Endothelial cell (in vitro differentiated cells): Measurements from ENCODE around the gene CEBPZOS. TPM values are rescaled to one million over a fixed set of nuclear protein-coding genes. Genes with fewer than 3 reads are reported as not detected.

Experiments used
- DNase-seq: peaks from one replicate; pipeline ENCODE4 v3.0.0; 2021; ENCODE audit warnings: low spot score
- H3K27ac Mint-ChIP-seq: one replicate; pipeline ENCODE4 v1.8.0; 2021; ENCODE audit warnings: mixed read lengths, inconsistent platforms; ENCODE audit not compliant: unreplicated experiment
- H3K27me3 Mint-ChIP-seq: one replicate; pipeline ENCODE4 v1.8.0; 2021; ENCODE audit warnings: mild to moderate bottlenecking, moderate library complexity, mixed read lengths, inconsistent platforms; ENCODE audit not compliant: unreplicated experiment
- H3K36me3 Mint-ChIP-seq: one replicate; pipeline ENCODE4 v1.8.0; 2021; ENCODE audit warnings: mild to moderate bottlenecking, low read depth, mixed read lengths, inconsistent platforms; ENCODE audit not compliant: unreplicated experiment
- H3K4me1 Mint-ChIP-seq: one replicate; pipeline ENCODE4 v1.8.0; 2021; ENCODE audit warnings: mild to moderate bottlenecking, mixed read lengths, inconsistent platforms; ENCODE audit not compliant: unreplicated experiment
- H3K4me3 Mint-ChIP-seq: one replicate; pipeline ENCODE4 v1.8.0; 2021; ENCODE audit warnings: mild to moderate bottlenecking, mixed read lengths, inconsistent platforms; ENCODE audit not compliant: unreplicated experiment
- H3K9me3 Mint-ChIP-seq: one replicate; pipeline ENCODE4 v1.8.0; 2021; ENCODE audit warnings: mixed read lengths, inconsistent platforms; ENCODE audit not compliant: unreplicated experiment
- total RNA-seq: library from RNA; stranded (reverse); fragmentation: NEBNext Ultra II Directional; extraction: Animal tissue kit (Norgen Biotek cat#: 25700); gene quantifications from one replicate; pipeline ENCODE4 v1.2.1, GENCODE V29; 2021; ENCODE audit not compliant: unreplicated experiment
- TF ChIP-seq, protein P1 (sequence below): fragments of 200-600 bp; sonication (generic); IDR thresholded peaks from one replicate; pipeline ENCODE4 v1.5.0; 2021; ENCODE audit warnings: antibody characterized with exemption; ENCODE audit not compliant: unreplicated experiment

Gene CEBPZOS
- total RNA-seq, 1 donor from 2014 or later: 18.5 TPM

DNA sequence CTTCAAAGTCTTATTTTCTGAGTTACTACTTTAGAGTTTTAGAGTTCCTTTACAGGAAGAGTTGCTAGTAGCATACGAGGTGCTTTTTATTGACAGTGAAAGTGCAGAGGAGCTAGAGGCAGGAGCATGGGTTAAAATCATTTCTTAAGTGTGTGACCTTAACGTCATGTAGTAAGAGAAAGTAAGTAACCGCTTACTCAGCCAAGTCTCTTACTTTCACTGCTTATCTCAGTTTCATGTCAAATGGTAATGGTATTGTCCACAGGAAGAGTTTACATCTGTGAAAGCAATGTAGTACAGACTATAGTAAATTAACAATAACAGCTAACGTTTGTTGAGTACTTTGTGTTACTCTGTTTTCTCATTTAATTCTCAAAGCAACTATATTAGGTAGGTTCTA, 47.7 kb downstream of the CEBPZOS start:
- Mint-ChIP-seq H3K27me3 (peaks cover 2% of the 10 kb centered on the region), H3K36me3 (peaks cover 26% of the 10 kb centered on the region), H3K27ac (no peak overlapping the region), H3K4me3 (no peak overlapping the region), H3K9me3 (no peaks in the 10 kb centered on the region), H3K4me1 (no peaks in the 10 kb centered on the region)
- TF ChIP-seq, protein P1, sequence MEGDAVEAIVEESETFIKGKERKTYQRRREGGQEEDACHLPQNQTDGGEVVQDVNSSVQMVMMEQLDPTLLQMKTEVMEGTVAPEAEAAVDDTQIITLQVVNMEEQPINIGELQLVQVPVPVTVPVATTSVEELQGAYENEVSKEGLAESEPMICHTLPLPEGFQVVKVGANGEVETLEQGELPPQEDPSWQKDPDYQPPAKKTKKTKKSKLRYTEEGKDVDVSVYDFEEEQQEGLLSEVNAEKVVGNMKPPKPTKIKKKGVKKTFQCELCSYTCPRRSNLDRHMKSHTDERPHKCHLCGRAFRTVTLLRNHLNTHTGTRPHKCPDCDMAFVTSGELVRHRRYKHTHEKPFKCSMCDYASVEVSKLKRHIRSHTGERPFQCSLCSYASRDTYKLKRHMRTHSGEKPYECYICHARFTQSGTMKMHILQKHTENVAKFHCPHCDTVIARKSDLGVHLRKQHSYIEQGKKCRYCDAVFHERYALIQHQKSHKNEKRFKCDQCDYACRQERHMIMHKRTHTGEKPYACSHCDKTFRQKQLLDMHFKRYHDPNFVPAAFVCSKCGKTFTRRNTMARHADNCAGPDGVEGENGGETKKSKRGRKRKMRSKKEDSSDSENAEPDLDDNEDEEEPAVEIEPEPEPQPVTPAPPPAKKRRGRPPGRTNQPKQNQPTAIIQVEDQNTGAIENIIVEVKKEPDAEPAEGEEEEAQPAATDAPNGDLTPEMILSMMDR: no peak
- no peak for DNase-seq

GRCh38 chr2:37244755-37245154, 48.5 kb downstream of the CEBPZOS start:
- H3K4me3 Mint-ChIP-seq: no peak overlapping the region
- H3K4me1 Mint-ChIP-seq: no peaks in the 10 kb centered on the region
- peaks cover 2% of the 10 kb centered on the region for H3K27me3 Mint-ChIP-seq
- H3K36me3 Mint-ChIP-seq: peaks cover 26% of the 10 kb centered on the region
- H3K27ac Mint-ChIP-seq: no peak overlapping the region
- no peaks in the 10 kb centered on the region for H3K9me3 Mint-ChIP-seq
- DNase-seq: no peak
- TF ChIP-seq, protein P1: no peak

GRCh38 chr2:37246205-37246604, 49.9 kb downstream of the CEBPZOS start:
- DNase-seq: no peak
- TF ChIP-seq, protein P1: no peak
- Mint-ChIP-seq H3K27ac (no peak overlapping the region), H3K4me1 (no peaks in the 10 kb centered on the region), H3K27me3 (no peaks in the 10 kb centered on the region), H3K4me3 (no peak overlapping the region), H3K36me3 (peaks cover 26% of the 10 kb centered on the region), H3K9me3 (no peaks in the 10 kb centered on the region)

DNA sequence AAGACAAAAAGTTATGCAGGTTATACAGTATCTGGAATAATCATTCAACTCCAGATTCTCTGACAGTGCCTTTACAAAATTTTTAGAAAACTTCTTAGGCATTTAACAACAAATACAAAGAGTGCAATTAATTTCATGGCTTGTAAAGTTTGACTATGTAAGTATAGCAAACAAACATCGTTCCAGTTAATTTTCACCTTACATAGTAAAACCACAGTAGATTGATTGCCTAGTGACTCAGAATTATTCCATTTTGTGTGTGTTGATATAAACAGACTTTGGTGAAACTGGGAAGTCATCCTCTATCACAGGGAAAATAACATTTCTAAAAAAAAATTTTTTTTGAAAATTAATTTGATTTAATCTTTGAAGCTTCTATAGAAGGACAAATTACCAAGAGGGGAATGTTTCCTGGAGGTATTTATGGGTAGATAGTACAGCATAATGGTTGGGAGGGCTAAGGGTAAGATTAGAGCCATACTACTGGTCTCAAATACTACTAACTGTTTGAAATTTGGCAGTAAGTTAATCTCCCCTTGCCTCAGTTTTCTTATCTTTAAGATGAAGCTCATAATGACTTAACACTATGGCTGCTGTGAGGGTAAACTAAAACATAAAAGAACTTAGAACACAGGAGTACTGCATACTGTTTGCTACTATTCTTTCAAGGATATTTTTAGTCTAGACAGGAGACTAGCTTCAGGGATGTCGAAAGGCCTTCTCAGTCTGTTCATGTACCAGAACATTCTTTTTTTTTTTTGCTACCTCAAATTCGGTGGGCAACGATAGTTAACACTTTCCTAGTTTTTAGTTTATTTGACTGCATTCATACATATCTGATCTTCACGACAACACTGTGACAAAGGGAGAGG, 54.8 kb downstream of the CEBPZOS start:
- Mint-ChIP-seq H3K27ac (no peak overlapping the region), H3K4me3 (no peak overlapping the region), H3K4me1 (no peaks in the 10 kb centered on the region), H3K27me3 (no peaks in the 10 kb centered on the region), H3K36me3 (peaks cover 26% of the 10 kb centered on the region), H3K9me3 (no peaks in the 10 kb centered on the region)
- TF ChIP-seq, protein P1: no peak
- DNase-seq: no peak

Other genes starting within 250 kb of the CEBPZOS start
- 52.0 TPM for gene STRN, start 230.0 kb upstream of the CEBPZOS start, total RNA-seq
- 26.3 TPM for gene HEATR5B, start 112.1 kb upstream of the CEBPZOS start, total RNA-seq
- gene GPATCH11, start 112.0 kb upstream of the CEBPZOS start, total RNA-seq: 8.2 TPM
- gene EIF2AK2, start 39.5 kb upstream of the CEBPZOS start, total RNA-seq: 32.9 TPM
- gene SULT6B1, start 7.8 kb upstream of the CEBPZOS start, total RNA-seq: not detected
- 41.2 TPM for gene CEBPZ, start 35.1 kb downstream of the CEBPZOS start, total RNA-seq
- gene NDUFAF7, start 35.2 kb downstream of the CEBPZOS start, total RNA-seq: 16.6 TPM
- gene PRKD3, start 128.3 kb downstream of the CEBPZOS start, total RNA-seq: 71.3 TPM
- gene QPCT, start 148.1 kb downstream of the CEBPZOS start, total RNA-seq: 50.6 TPM